Endometrial microvascular endothelial cells (primary cell): ENCODE measurements around the gene EFCAB9. TPM values are rescaled to one million over a fixed set of nuclear protein-coding genes. Genes with fewer than 3 reads are reported as not detected.
"Not testable (repeated sequence)": the region's sequence is repeated elsewhere in the genome, so short reads cannot be mapped to it uniquely, and the experiment has no call there.

Experiments used
- in situ Hi-C: cut with HindIII; loops from 2 replicates; pipeline ENCODE4 v1.10.0; 2017; ENCODE audit warnings: low sequenced_read_pairs, low pct_unique_long_range_greater_than_20kb; ENCODE audit errors: inconsistent ontology term
- total RNA-seq: library from RNA; depleted of rRNA; stranded (reverse); fragments of >200 nt; gene quantifications from one replicate; pipeline ENCODE4 v1.2.3, GENCODE V29; 2015; ENCODE audit errors: inconsistent ontology term

EFCAB9 gene
- total RNA-seq: not detected

- in situ Hi-C loops: no loop called here
Observed at GRCh38 chr5:172193872-172194271, at the start of gene EFCAB9. Gene EFCAB9 (plus strand): TSS chr5:172194172. CDS start chr5:172194173, 1 bp downstream.

GRCh38 chr5:172144291-172144815, 49.6 kb upstream of the EFCAB9 start:
- in situ Hi-C loops: no loop called here

- in situ Hi-C loops: no loop called here
Observed at GRCh38 chr5:172144931-172145869, 48.8 kb upstream of the EFCAB9 start.

- in situ Hi-C loops: no loop called here
Observed at GRCh38 chr5:172145870-172146747, 47.9 kb upstream of the EFCAB9 start.

GRCh38 chr5:172146748-172147092, 47.3 kb upstream of the EFCAB9 start:
- in situ Hi-C loops: no loop called here

GRCh38 chr5:172147857-172148256, 46.1 kb upstream of the EFCAB9 start:
- in situ Hi-C loops: no loop called here

- in situ Hi-C loops: no loop called here
Observed at GRCh38 chr5:172148381-172148780, 45.6 kb upstream of the EFCAB9 start.

- in situ Hi-C loops: no loop called here
Observed at GRCh38 chr5:172149073-172149472, 44.9 kb upstream of the EFCAB9 start.

GRCh38 chr5:172149481-172149880, 44.5 kb upstream of the EFCAB9 start:
- in situ Hi-C loops: not testable (repeated sequence)

- in situ Hi-C loops: no loop called here
Observed at GRCh38 chr5:172150514-172151425, 43.2 kb upstream of the EFCAB9 start.

- in situ Hi-C loops: no loop called here
Observed at GRCh38 chr5:172151661-172152210, 42.2 kb upstream of the EFCAB9 start.

GRCh38 chr5:172153695-172154094, 40.3 kb upstream of the EFCAB9 start:
- in situ Hi-C loops: no loop called here

- in situ Hi-C loops: not testable (repeated sequence)
Observed at GRCh38 chr5:172155101-172155500, 38.9 kb upstream of the EFCAB9 start.

GRCh38 chr5:172156541-172156994, 37.4 kb upstream of the EFCAB9 start:
- in situ Hi-C loops: no loop called here

GRCh38 chr5:172159016-172159415, 35.0 kb upstream of the EFCAB9 start:
- in situ Hi-C loops: no loop called here

GRCh38 chr5:172160506-172160905, 33.5 kb upstream of the EFCAB9 start:
- in situ Hi-C loops: no loop called here

- in situ Hi-C loops: no loop called here
Observed at GRCh38 chr5:172162323-172162986, 31.5 kb upstream of the EFCAB9 start.

- in situ Hi-C loops: no loop called here
Observed at GRCh38 chr5:172162987-172163343, 31.0 kb upstream of the EFCAB9 start.
